GM19372 (cell line): ENCODE data around the gene SCMH1.
"Not testable (repeated sequence)": the region's sequence is repeated elsewhere in the genome, so short reads cannot be mapped to it uniquely, and the experiment has no call there.

Experiments
- ATAC-seq: cut with Tn5 transposase; IDR thresholded peaks from one replicate; pipeline ENCODE4 v1.9.1; 2021; ENCODE audit warnings: mild to moderate bottlenecking, low read depth, moderate library complexity; ENCODE audit not compliant: unreplicated experiment

The SCMH1 gene

GRCh38 chr1:41158147-41158875 lies 83.8 kb downstream of the SCMH1 start:
- ATAC-seq: no peak

- no peak for ATAC-seq
Observed at GRCh38 chr1:41155105-41155504, 87.0 kb downstream of the SCMH1 start.

GRCh38 chr1:41153750-41154274 lies 88.3 kb downstream of the SCMH1 start:
- no peak for ATAC-seq

- no peak for ATAC-seq
Observed at GRCh38 chr1:41152622-41153044, 89.5 kb downstream of the SCMH1 start.

GRCh38 chr1:41151846-41152245 lies 90.3 kb downstream of the SCMH1 start:
- no peak for ATAC-seq

GRCh38 chr1:41149570-41149969 lies 92.5 kb downstream of the SCMH1 start:
- ATAC-seq: no peak

GRCh38 chr1:41144285-41144684 lies 97.8 kb downstream of the SCMH1 start:
- no peak for ATAC-seq

GRCh38 chr1:41138549-41138948 lies 103.6 kb downstream of the SCMH1 start:
- no peak for ATAC-seq

- no peak for ATAC-seq
Observed at GRCh38 chr1:41135196-41135947, 106.7 kb downstream of the SCMH1 start.

- not testable (repeated sequence) for ATAC-seq
Observed at GRCh38 chr1:41134325-41134724, 107.8 kb downstream of the SCMH1 start.

GRCh38 chr1:41122851-41123518 lies 119.1 kb downstream of the SCMH1 start:
- ATAC-seq: no peak

GRCh38 chr1:41122148-41122547 lies 120.0 kb downstream of the SCMH1 start:
- ATAC-seq: no peak

GRCh38 chr1:41118645-41119044 lies 123.5 kb downstream of the SCMH1 start:
- no peak for ATAC-seq

GRCh38 chr1:41117241-41117640 lies 124.9 kb downstream of the SCMH1 start:
- ATAC-seq: not testable (repeated sequence)

- no peak for ATAC-seq
Observed at GRCh38 chr1:41110736-41111135, 131.4 kb downstream of the SCMH1 start.

- no peak for ATAC-seq
Observed at GRCh38 chr1:41110286-41110685, 131.8 kb downstream of the SCMH1 start.

GRCh38 chr1:41109310-41110197 lies 132.6 kb downstream of the SCMH1 start:
- no peak for ATAC-seq

GRCh38 chr1:41108696-41109275 lies 133.3 kb downstream of the SCMH1 start:
- ATAC-seq: no peak

GRCh38 chr1:41103766-41104165 lies 138.3 kb downstream of the SCMH1 start:
- ATAC-seq: no peak

GRCh38 chr1:41102653-41103052 lies 139.5 kb downstream of the SCMH1 start:
- ATAC-seq: no peak
